Gastroesophageal sphincter (tissue), 4 donors: ENCODE results near the gene LCTL. TPM values are rescaled to one million over a fixed set of nuclear protein-coding genes. Genes with fewer than 3 reads are reported as not detected.
"Not testable (repeated sequence)": the region's sequence is repeated elsewhere in the genome, so short reads cannot be mapped to it uniquely, and the experiment has no call there.

ENCODE experiments used
- ATAC-seq: fragments of 150-250 bp; one replicate; pipeline ENCODE4 v1.9.1; 2016; ENCODE audit warnings: mild to moderate bottlenecking, moderate library complexity
- H3K27ac ChIP-seq, 4 donors: fragments of 200-600 bp; sonication (generic) in 3 of 4; 1 replicate in 3 of 4; 2 replicates in 1 of 4; pipeline ENCODE4 v1.5.1; 2016 to 2019
- H3K27me3 ChIP-seq: fragments of 200-600 bp; sonication (generic); one replicate; pipeline ENCODE4 v1.5.1; 2019
- H3K36me3 ChIP-seq, 2 donors: fragments of 200-600 bp; sonication (generic); one replicate each; pipeline ENCODE4 v1.5.1; 2019; ENCODE audit warnings: control low read depth in 1 of 2
- H3K4me1 ChIP-seq, 3 donors: fragments of 200-600 bp; sonication (generic); 1 replicate in 2 of 3; 2 replicates in 1 of 3; pipeline ENCODE4 v1.5.1; 2016 to 2019; ENCODE audit warnings: control low read depth in 2 of 3
- H3K4me3 ChIP-seq, 2 donors: fragments of 200-600 bp; sonication (generic); one replicate each; pipeline ENCODE4 v1.5.1; 2019; ENCODE audit warnings: mild to moderate bottlenecking in 1 of 2, moderate library complexity in 1 of 2
- H3K9me3 ChIP-seq, 3 donors: fragments of 200-600 bp; sonication (generic); one replicate each; pipeline ENCODE4 v1.5.1; 2017 to 2019; ENCODE audit warnings: control low read depth in 2 of 3
- CTCF ChIP-seq, 4 experiments: fragments of 200-600 bp in 2 of 4; fragments of 450-650 bp in 2 of 4; sonication (generic) in 1 of 4; IDR thresholded peaks; one replicate each; pipeline ENCODE4 v1.5.1; 2017 to 2019; ENCODE audit warnings: antibody characterized with exemption in 4 of 4, mild to moderate bottlenecking in 2 of 4, moderate library complexity in 2 of 4
- EP300 ChIP-seq: sonication (generic); formaldehyde crosslinking; IDR thresholded peaks from one replicate; pipeline ENCODE4 v1.6.1; 2017; ENCODE audit warnings: antibody characterized with exemption, mild to moderate bottlenecking
- POLR2A ChIP-seq, 2 donors: fragments of 450-650 bp; IDR thresholded peaks; one replicate each; pipeline ENCODE4 v1.6.1; 2017; ENCODE audit warnings: antibody characterized with exemption in 2 of 2, mild to moderate bottlenecking in 2 of 2, moderate library complexity in 1 of 2
- POLR2AphosphoS5 ChIP-seq: sonication (generic); formaldehyde crosslinking; IDR thresholded peaks from one replicate; pipeline ENCODE4 v1.6.1; 2017; ENCODE audit warnings: antibody characterized with exemption
- WGBS, 2 donors: methylation state at CpG; one replicate each; pipeline ENCODE4 v1.1.5; 2018; ENCODE audit warnings: low coverage in 1 of 2; 5-methylcytosine and 5-hydroxymethylcytosine counted together
- small RNA-seq, 4 donors: library from RNA; depleted of rRNA; stranded (forward); fragments of <200 nt; gene quantifications; one replicate each; pipeline ENCODE3, GENCODE V24; 2016
- total RNA-seq, 4 donors: library from RNA; depleted of rRNA; stranded (reverse); fragments of >200 nt; gene quantifications; one replicate each; pipeline ENCODE4 v1.1.0, GENCODE V29; 2016

Gene LCTL
- total RNA-seq, 4 donors from 2014 or later: not detected

GRCh38 chr15:66502491-66502890, 63.3 kb downstream of the LCTL start:
- no peak for ATAC-seq
- TF ChIP-seq CTCF (IDR thresholded peaks at IDR 0.05): no peak
- TF ChIP-seq POLR2A (IDR thresholded peaks at IDR 0.05): no peak
- no peak for TF ChIP-seq EP300
- no peak for TF ChIP-seq POLR2AphosphoS5
- Histone ChIP-seq H3K9me3 (no peaks in the 10 kb centered on the region), H3K27me3 (no peaks in the 10 kb centered on the region), H3K4me1 (peaks cover 8 to 51% (median 17%) of the 10 kb centered on the region in 3 donors), H3K27ac (no peak overlapping the region), H3K36me3 (peaks cover 3 to 54% of the 10 kb centered on the region in 2 donors), H3K4me3 (no peak overlapping the region)
- WGBS, 2 donors: 63 to 70% methylated on average over 7 to 10 of the region's 10 CpGs

- H3K36me3 ChIP-seq: peaks cover 3 to 60% of the 10 kb centered on the region in 2 donors
- not testable (repeated sequence) for H3K27ac ChIP-seq, H3K4me3 ChIP-seq, ATAC-seq, H3K27me3 ChIP-seq, H3K9me3 ChIP-seq
- WGBS, 2 donors: 80% methylated on average over 1 of the region's 7 CpGs; no CpG with 5 or more reads in 1 of the 2 donors
- peaks cover 12 to 59% (median 23%) of the 10 kb centered on the region in 3 donors for H3K4me1 ChIP-seq
Measured at GRCh38 chr15:66500346-66500745, 65.5 kb downstream of the LCTL start.

GRCh38 chr15:66498501-66499386, 67.1 kb downstream of the LCTL start:
- Histone ChIP-seq H3K4me3 (no peak overlapping the region), H3K27ac (peak overlapping the region in 3 of 4 donors; percentile 86 to 89 (median 89)), H3K9me3 (no peaks in the 10 kb centered on the region), H3K4me1 (peaks cover 12 to 61% (median 21%) of the 10 kb centered on the region in 3 donors), H3K27me3 (no peaks in the 10 kb centered on the region), H3K36me3 (peaks cover 3 to 76% of the 10 kb centered on the region in 2 donors)
- peak; percentile 30 to 40 (median 36) for TF ChIP-seq CTCF (IDR thresholded peaks at IDR 0.05)
- TF ChIP-seq POLR2AphosphoS5: no peak
- no peak for ATAC-seq
- WGBS, 2 donors: 25 to 36% methylated on average over 2 to 3 of the region's 3 CpGs

Small RNA genes within 50 kb of the gene (small RNA-seq; reads per million reads assigned to genes)
- gene RF01159 (0 reads per million in 4 donors), gene SNORD16 (0 reads per million in 4 donors), gene SNORD18A (0 reads per million in 4 donors), gene SNORD18B (0 reads per million in 4 donors), gene SNORD18C (0 reads per million in 4 donors)

Other genes with a start within 250 kb of the LCTL start
- gene TIPIN, start 209.3 kb downstream of the LCTL start, total RNA-seq: 1 to 10 TPM; 2.9 to 9.1 (median 4.3) TPM
- 10 to 100 TPM; 27.7 to 47.1 (median 39.6) TPM for gene MAP2K1, start 179.1 kb downstream of the LCTL start, total RNA-seq
- gene SNAPC5, start 68.2 kb downstream of the LCTL start, total RNA-seq: 10 to 100 TPM; 33.9 to 66.9 (median 44.1) TPM
- gene RPL4, start 61.1 kb downstream of the LCTL start, total RNA-seq: 1,000 to 10,000 TPM; 3,015 to 4,496 (median 4,021) TPM
- gene ZWILCH, start 60.7 kb downstream of the LCTL start, total RNA-seq: 1 to 10 TPM; 2.0 to 6.0 (median 2.9) TPM
- 10 to 100 TPM in 3 of 4 donors, 1 to 10 TPM in 1; 9.9 to 11.2 (median 10.9) TPM for gene SMAD6, start 136.2 kb upstream of the LCTL start, total RNA-seq